IPS-18c (cell line): ENCODE results near the gene ANKLE1.

Experiments
- H3K4me3 ChIP-seq: 2 replicates; pipeline ENCODE4 v1.7.0; 2013; ENCODE audit warnings: low read depth, mild to moderate bottlenecking, low read length, moderate library complexity; ENCODE audit not compliant: insufficient read depth
- H3K9me3 ChIP-seq: one replicate; pipeline ENCODE4 v1.6.1; 2013; ENCODE audit warnings: mild to moderate bottlenecking, low read length, moderate library complexity; ENCODE audit not compliant: control insufficient read depth, insufficient read depth

The ANKLE1 gene

GRCh38 chr19:17312189-17313113, 30.8 kb downstream of the ANKLE1 start:
- Histone ChIP-seq H3K9me3 (peaks cover 4% of the 10 kb centered on the region), H3K4me3 (no peak overlapping the region)

- H3K4me3 ChIP-seq = no peak overlapping the region
- H3K9me3 ChIP-seq = peaks cover 4% of the 10 kb centered on the region
These were observed 32.4 kb downstream of the ANKLE1 start for GRCh38 chr19:17314007-17314593.

GRCh38 chr19:17318966-17319365, 37.3 kb downstream of the ANKLE1 start:
- no peak overlapping the region for H3K4me3 ChIP-seq
- no peaks in the 10 kb centered on the region for H3K9me3 ChIP-seq

- Histone ChIP-seq H3K4me3 (no peak overlapping the region), H3K9me3 (no peaks in the 10 kb centered on the region)
These were observed 38.0 kb downstream of the ANKLE1 start for GRCh38 chr19:17319473-17320238.

GRCh38 chr19:17320435-17320834, 38.7 kb downstream of the ANKLE1 start:
- H3K9me3 ChIP-seq = no peaks in the 10 kb centered on the region
- no peak overlapping the region for H3K4me3 ChIP-seq

- Histone ChIP-seq H3K9me3 (no peaks in the 10 kb centered on the region), H3K4me3 (no peak overlapping the region)
These were observed 40.2 kb downstream of the ANKLE1 start for GRCh38 chr19:17321655-17322489.

GRCh38 chr19:17322854-17323253, 41.2 kb downstream of the ANKLE1 start:
- Histone ChIP-seq H3K9me3 (no peaks in the 10 kb centered on the region), H3K4me3 (no peak overlapping the region)

GRCh38 chr19:17323300-17323963, 41.7 kb downstream of the ANKLE1 start:
- H3K9me3 ChIP-seq = peaks cover 3% of the 10 kb centered on the region
- H3K4me3 ChIP-seq = no peak overlapping the region

- peaks cover 3% of the 10 kb centered on the region for H3K9me3 ChIP-seq
- no peak overlapping the region for H3K4me3 ChIP-seq
These were observed 42.2 kb downstream of the ANKLE1 start for GRCh38 chr19:17323964-17324332.

GRCh38 chr19:17324357-17325114, 42.8 kb downstream of the ANKLE1 start:
- Histone ChIP-seq H3K9me3 (peaks cover 5% of the 10 kb centered on the region), H3K4me3 (no peak overlapping the region)

- Histone ChIP-seq H3K9me3 (peaks cover 5% of the 10 kb centered on the region), H3K4me3 (no peak overlapping the region)
These were observed 43.4 kb downstream of the ANKLE1 start for GRCh38 chr19:17325133-17325532.

GRCh38 chr19:17325881-17326594, 44.3 kb downstream of the ANKLE1 start:
- H3K4me3 ChIP-seq = no peak overlapping the region
- peaks cover 5% of the 10 kb centered on the region for H3K9me3 ChIP-seq

GRCh38 chr19:17326595-17326966, 44.9 kb downstream of the ANKLE1 start:
- H3K4me3 ChIP-seq = no peak overlapping the region

GRCh38 chr19:17327068-17327653, 45.5 kb downstream of the ANKLE1 start:
- Histone ChIP-seq H3K9me3 (peaks cover 5% of the 10 kb centered on the region), H3K4me3 (peak overlapping the region; percentile 77)

More at GRCh38 chr19:17326595-17326966, 44.9 kb downstream of the ANKLE1 start:
- peaks cover 5% of the 10 kb centered on the region for H3K9me3 ChIP-seq
